Ectodermal cell (in vitro differentiated cells): ENCODE data around the gene APH1B. TPM values are rescaled to one million over a fixed set of nuclear protein-coding genes. Genes with fewer than 3 reads are reported as not detected.
"Not testable (repeated sequence)": the region's sequence is repeated elsewhere in the genome, so short reads cannot be mapped to it uniquely, and the experiment has no call there.

Experiments
- H3K27ac ChIP-seq: 2 replicates; pipeline ENCODE4 v1.7.0; 2013; ENCODE audit warnings: mild to moderate bottlenecking, low read depth, low read length; ENCODE audit not compliant: insufficient read depth, poor library complexity, severe bottlenecking
- H3K27me3 ChIP-seq: 2 replicates; pipeline ENCODE4 v1.7.0; 2013; ENCODE audit warnings: mild to moderate bottlenecking, low read length; ENCODE audit not compliant: insufficient read depth, control insufficient read depth, poor library complexity, severe bottlenecking
- H3K36me3 ChIP-seq: one replicate; pipeline ENCODE4 v1.7.0; 2013; ENCODE audit warnings: low read length; ENCODE audit not compliant: control insufficient read depth, insufficient read depth
- H3K4me1 ChIP-seq: one replicate; pipeline ENCODE4 v1.7.0; 2013; ENCODE audit warnings: low read length; ENCODE audit not compliant: control insufficient read depth, insufficient read depth
- H3K4me3 ChIP-seq: 2 replicates; pipeline ENCODE4 v1.7.0; 2013; ENCODE audit warnings: low read depth, low read length, control low read depth; ENCODE audit not compliant: insufficient read depth
- H3K9me3 ChIP-seq: 2 replicates; pipeline ENCODE4 v1.7.0; 2013; ENCODE audit warnings: mild to moderate bottlenecking, low read length, moderate library complexity; ENCODE audit not compliant: control insufficient read depth
- WGBS, 2 experiments: methylation state at CpG; one replicate each; pipeline ENCODE4 v1.1.7; 2013; ENCODE audit warnings: missing lambda C conversion rate in 2 of 2; 5-methylcytosine and 5-hydroxymethylcytosine counted together
- polyA plus RNA-seq, 4 experiments: library from polyadenylated mRNA; stranded (reverse); fragments of 50-300 nt; gene quantifications; one replicate each; pipeline ENCODE4 v1.2.3, GENCODE V29; 2013

Gene APH1B
- 5.4 TPM for polyA plus RNA-seq (2013, experiment 1 of 4)
- polyA plus RNA-seq (2013, experiment 2 of 4), result 4.8 TPM
- 5.9 TPM for polyA plus RNA-seq (2013, experiment 3 of 4)
- 6.7 TPM for polyA plus RNA-seq (2013, experiment 4 of 4)

DNA sequence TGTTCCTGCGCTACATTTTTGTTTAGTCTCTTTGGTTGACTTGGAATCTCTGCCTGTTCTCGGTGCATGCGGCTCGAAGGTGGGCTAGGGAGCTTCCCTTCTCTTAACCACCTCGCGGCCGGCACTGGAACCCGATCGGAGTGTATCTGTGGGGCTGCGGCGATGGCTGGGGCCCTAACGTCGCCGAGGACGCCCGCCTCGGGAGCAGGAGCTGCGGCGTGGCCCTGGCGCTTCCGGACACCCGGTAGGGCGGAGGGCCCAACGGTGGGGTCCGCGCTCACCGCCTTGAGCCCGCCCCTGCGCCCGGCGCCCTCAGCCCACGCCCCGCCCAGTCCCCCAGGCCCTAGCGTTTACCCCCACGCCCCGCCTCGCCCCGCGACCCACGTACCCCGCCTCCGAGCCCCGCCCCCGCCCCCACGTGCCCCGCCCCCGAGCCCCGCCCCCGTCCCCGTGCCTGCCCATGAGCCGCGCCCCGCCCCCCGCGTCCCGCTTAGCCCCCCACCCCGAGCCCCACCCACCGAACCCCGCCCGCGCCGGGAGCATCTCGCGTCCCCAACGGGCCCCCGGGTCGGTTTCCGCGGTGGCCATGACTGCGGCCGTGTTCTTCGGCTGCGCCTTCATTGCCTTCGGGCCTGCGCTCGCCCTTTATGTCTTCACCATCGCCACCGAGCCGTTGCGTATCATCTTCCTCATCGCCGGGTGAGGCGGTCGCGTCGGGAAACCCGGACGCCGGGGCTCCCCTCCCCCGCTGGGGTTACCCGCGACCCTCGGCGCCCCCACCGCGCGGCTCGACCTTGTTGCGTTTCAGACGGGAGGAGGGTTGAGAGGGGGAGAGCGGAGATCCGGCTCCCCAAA lies at the start of gene APH1B:
TSS of gene APH1B (plus strand) at position 568 of the 855 bp plus-strand sequence. CDS start at position 587, 19 bp downstream.
- 0% methylated on average over 81 to 102 of the region's 102 CpGs for WGBS, 2 experiments
- H3K27me3 ChIP-seq, result peaks cover 23% of the 10 kb centered on the region
- no peaks in the 10 kb centered on the region for H3K36me3 ChIP-seq
- H3K9me3 ChIP-seq, result no peaks in the 10 kb centered on the region
- H3K4me3 ChIP-seq, result peak within 1 kb of the TSS; percentile 54
- H3K27ac ChIP-seq, result no peak within 1 kb of the TSS
- peaks cover 6% of the 10 kb centered on the region for H3K4me1 ChIP-seq

DNA sequence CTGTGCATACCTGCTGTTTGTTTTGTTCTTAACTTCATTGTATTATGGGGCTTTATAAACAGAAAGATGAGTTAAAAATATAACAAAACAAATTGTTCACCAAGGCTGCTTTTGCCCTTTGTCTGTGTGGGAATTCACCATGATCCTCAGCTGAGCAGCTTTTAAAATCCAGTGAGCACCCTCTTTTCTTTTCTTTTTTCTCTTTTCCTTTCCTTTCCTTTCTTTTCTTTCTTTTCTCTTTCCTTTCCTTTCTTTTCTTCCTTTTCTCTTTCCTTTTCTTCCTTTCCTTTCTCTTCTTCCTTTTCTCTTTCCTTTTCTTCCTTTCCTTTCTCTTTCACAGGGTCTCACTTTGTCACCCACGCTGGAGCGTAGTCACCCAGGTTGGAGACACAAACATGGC lies 49.7 kb upstream of the APH1B start:
- H3K36me3 ChIP-seq, result no peaks in the 10 kb centered on the region
- H3K27ac ChIP-seq, result no peak overlapping the region
- no peaks in the 10 kb centered on the region for H3K4me1 ChIP-seq
- no peak overlapping the region for H3K4me3 ChIP-seq
- 90 to 97% methylated on average over 2 of the region's 2 CpGs for WGBS, 2 experiments
- H3K27me3 ChIP-seq, result no peaks in the 10 kb centered on the region
- H3K9me3 ChIP-seq, result no peaks in the 10 kb centered on the region

DNA sequence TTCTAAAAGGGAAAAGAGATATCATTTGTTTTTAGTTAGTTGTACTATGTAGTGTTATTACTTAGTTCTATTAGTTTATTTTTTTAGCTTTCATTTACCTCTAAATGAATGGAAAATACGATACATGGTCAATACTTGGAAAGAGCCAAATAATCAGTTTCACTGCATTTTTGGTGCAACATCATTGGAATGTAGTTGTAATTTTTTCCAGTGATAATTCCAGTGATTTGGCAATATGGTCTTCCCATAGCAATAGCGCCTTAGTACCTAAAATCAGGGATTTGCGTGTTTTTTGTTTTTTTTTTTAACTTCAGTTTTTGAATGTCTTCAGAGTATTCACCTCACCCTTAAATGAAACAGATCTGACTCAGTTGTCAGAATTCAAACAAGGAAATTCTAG lies 46.2 kb upstream of the APH1B start:
- WGBS, 2 experiments, result 87 to 97% methylated on average over 3 of the region's 3 CpGs

DNA sequence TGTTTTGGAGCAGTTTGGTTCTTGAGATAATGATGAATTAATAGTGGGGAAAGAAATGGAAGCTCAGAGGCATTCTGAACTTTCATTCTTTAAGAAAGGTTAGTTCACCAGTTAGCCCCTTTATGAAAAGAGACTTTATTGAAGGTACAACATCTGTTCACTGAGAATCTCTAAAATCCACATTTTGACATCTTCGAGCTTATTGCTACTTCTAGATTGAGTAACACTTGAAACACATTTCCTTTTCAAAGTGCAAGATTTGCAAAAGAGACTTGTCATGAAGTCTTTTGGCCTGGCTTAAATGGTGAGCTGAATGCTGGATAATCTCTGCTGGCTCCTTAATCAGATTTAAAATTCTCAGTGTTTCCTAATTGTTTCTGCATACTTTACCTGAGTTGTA lies 45.7 kb upstream of the APH1B start:
- H3K4me3 ChIP-seq, result no peak overlapping the region
- no peaks in the 10 kb centered on the region for H3K36me3 ChIP-seq
- no peaks in the 10 kb centered on the region for H3K9me3 ChIP-seq
- H3K4me1 ChIP-seq, result peaks cover 3% of the 10 kb centered on the region
- 85 to 98% methylated on average over 1 of the region's 1 CpG for WGBS, 2 experiments
- H3K27me3 ChIP-seq, result no peaks in the 10 kb centered on the region
- H3K27ac ChIP-seq, result no peak overlapping the region

More for the DNA sequence above, 46.2 kb upstream of the APH1B start:
- Histone ChIP-seq H3K9me3 (no peaks in the 10 kb centered on the region), H3K4me1 (peaks cover 3% of the 10 kb centered on the region), H3K36me3 (no peaks in the 10 kb centered on the region), H3K27me3 (no peaks in the 10 kb centered on the region), H3K4me3 (no peak overlapping the region), H3K27ac (no peak overlapping the region)

DNA sequence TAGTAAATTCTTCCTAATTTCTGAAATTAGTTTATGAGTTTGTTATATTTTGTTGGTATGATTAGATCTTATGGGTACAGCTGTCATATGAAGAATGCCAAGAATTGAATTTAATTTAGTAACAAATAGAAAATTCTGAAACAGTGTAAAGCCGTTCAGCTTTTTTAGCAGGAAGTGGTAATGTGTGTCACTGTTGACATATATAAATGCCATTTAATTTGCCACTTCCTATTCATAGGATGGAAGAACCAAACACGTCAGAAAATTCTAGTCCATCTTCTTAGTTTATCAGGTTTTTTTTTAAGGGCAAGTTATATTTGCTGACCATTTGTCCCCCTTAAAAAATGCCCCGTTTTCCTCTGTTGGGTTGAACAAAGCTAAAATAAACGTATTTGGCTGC lies 45.0 kb upstream of the APH1B start:
- no peak overlapping the region for H3K27ac ChIP-seq
- H3K9me3 ChIP-seq, result no peaks in the 10 kb centered on the region
- H3K36me3 ChIP-seq, result no peaks in the 10 kb centered on the region
- H3K4me1 ChIP-seq, result peaks cover 3% of the 10 kb centered on the region
- 94 to 95% methylated on average over 3 to 4 of the region's 4 CpGs for WGBS, 2 experiments
- no peak overlapping the region for H3K4me3 ChIP-seq
- H3K27me3 ChIP-seq, result no peaks in the 10 kb centered on the region

DNA sequence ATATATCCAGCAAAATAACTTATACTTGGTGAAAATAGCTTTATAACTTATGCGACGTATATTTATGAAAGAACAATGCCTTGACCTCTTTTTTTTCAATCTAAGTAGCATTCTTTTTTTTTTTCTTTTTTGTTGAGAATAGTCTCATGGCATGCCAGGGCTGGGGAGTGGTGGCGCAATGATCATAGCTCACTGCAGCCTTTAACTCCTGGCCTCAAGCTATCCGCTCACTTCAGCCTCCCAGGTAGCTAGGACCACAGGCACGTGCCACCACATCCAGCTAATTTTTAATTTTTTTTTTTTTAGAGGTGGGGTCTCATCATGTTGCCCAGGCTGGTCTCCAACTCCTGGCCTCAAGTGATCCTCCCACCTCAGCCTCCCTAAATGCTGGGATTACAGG lies 44.5 kb upstream of the APH1B start:
- H3K27me3 ChIP-seq, result no peaks in the 10 kb centered on the region
- H3K36me3 ChIP-seq, result no peaks in the 10 kb centered on the region
- WGBS, 2 experiments, result 83 to 93% methylated on average over 3 to 5 of the region's 5 CpGs
- no peak overlapping the region for H3K4me3 ChIP-seq
- no peak overlapping the region for H3K27ac ChIP-seq
- H3K9me3 ChIP-seq, result no peaks in the 10 kb centered on the region
- peaks cover 3% of the 10 kb centered on the region for H3K4me1 ChIP-seq

DNA sequence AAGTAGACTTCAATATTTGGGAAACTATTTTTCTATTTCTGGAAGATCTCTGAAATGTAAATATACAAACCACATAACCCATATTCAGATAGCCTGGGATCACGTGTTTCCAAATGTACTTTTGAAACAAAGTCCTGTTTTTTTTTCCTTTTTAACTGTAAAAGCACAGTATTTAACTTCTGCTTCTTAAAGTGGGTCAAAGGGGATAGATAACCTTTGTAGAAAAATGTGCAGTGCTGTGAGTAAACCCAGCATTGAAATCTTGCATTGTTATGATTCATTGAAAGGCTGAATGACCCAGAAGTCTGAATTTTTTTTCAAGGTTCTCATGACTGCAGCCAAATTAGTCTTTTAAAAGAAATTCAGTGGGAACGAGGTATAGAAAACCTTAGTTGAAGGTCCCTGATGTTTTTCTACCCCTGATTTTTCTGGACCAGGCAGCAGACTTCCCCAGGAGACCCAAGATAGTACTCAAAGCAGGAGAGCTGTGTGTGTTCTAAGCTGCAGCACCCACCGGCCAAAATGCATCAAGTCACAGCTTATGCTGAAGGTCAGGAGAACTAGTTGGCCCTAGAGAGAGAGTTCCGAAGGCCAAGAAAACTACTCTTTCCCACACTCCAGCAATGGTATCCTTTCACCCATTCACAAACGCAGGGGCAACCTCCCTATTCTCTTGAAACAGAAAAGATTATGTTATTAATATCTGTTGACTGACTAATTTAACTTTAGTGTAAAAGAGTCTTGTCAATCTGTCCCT lies 43.6 kb upstream of the APH1B start:
- H3K4me1 ChIP-seq, result peaks cover 3% of the 10 kb centered on the region
- H3K36me3 ChIP-seq, result no peaks in the 10 kb centered on the region
- 82 to 86% methylated on average over 4 of the region's 5 CpGs for WGBS, 2 experiments
- no peak overlapping the region for H3K4me3 ChIP-seq
- H3K27ac ChIP-seq, result no peak overlapping the region
- H3K9me3 ChIP-seq, result no peaks in the 10 kb centered on the region
- H3K27me3 ChIP-seq, result no peaks in the 10 kb centered on the region

DNA sequence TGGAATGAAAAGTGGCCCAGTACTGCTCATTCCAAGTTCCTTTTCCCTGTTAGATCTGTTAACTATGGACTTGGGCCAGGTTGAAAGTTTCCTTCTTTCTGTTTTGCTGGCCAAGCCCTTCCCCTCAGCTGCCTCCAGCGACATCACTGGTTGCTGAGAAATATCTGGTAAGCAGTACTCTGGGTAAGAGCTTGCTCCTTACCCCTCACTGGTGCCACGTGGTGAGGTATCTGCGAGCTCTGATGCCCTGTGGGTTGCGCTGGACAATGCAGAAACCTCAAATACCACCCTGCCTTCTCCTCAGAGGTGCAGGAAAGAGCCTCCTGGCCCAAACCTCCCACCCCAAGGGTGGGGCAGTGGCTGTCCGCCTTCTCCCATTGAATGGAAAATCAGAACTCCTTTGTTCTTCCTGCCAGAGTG lies 42.9 kb upstream of the APH1B start:
- WGBS, 2 experiments, result 93 to 94% methylated on average over 5 of the region's 5 CpGs
- no peak overlapping the region for H3K27ac ChIP-seq
- no peaks in the 10 kb centered on the region for H3K9me3 ChIP-seq
- no peaks in the 10 kb centered on the region for H3K27me3 ChIP-seq
- no peaks in the 10 kb centered on the region for H3K36me3 ChIP-seq
- H3K4me3 ChIP-seq, result no peak overlapping the region
- peaks cover 3% of the 10 kb centered on the region for H3K4me1 ChIP-seq

DNA sequence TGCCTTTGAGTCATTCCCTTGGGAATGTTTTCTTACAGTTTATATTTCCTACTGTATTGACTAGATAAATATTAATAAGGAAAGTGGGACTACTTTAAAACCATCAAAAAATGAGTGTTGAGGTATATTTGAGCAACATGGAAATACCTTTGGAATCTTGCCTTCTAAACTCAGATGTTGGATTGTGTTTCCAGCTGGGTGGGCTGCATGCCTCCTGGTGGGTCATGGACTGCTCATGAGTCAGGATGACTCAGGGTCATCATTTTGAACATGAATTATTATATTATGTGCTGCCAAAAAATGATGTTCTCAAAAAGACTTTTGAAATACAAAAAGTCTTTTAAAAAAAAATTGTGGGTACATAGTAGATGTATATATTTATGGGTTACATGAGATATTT lies 41.1 kb upstream of the APH1B start:
- peaks cover 3% of the 10 kb centered on the region for H3K4me1 ChIP-seq
- H3K9me3 ChIP-seq, result no peaks in the 10 kb centered on the region
- no peaks in the 10 kb centered on the region for H3K36me3 ChIP-seq
- H3K27ac ChIP-seq, result no peak overlapping the region
- H3K27me3 ChIP-seq, result no peaks in the 10 kb centered on the region
- H3K4me3 ChIP-seq, result no peak overlapping the region

DNA sequence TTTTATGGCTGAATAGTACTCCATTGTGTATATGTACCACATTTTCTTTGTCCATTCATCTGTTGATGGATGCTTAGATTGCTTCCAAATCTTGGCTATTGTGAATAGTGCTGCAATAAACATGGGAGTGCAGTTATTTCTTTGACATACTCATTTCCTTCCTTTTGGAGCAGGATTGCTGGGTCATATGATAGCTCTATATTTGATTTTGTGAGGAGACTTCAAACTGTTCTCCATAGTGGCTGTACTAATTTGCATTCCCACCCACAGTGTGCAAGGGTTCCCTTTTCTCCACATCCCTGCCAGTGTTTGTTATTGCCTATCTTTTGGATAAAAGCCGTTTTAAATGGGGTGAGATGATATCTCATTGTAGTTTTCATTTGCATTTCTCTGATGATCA lies 40.3 kb upstream of the APH1B start:
- not testable (repeated sequence) for H3K27ac ChIP-seq, H3K4me3 ChIP-seq, H3K27me3 ChIP-seq, H3K9me3 ChIP-seq, H3K36me3 ChIP-seq, H3K4me1 ChIP-seq
- WGBS, 2 experiments, result 90% methylated on average over 1 of the region's 1 CpG
